ENCODE data around the gene CYB561. TPM values are rescaled to one million over a fixed set of nuclear protein-coding genes. Genes with fewer than 3 reads are reported as not detected.

CYB561 gene
- total RNA-seq, 1 donor from 2014 or later: 16.0 TPM

DNA sequence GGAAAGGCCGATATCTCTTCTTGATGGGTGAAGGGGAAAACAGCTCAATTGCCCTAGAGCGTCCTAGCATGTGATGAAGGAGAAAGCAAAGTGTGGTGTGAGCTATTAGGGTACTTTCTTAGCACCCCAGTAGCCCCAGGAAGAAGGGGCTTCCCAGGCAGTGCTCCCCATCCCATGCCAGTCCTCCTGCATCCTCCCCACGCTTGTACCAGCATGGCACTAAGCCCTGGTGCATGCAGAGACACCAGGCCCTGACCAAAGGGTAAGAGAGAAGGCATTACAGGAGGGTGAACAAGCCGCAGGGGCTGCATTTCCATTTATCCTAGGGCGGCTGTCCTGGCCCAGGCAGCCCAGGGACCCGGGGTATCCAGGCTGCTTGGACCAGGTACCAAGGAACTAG lies 3.1 kb downstream of the CYB561 start:
- H3K4me3 ChIP-seq (ENCODE audit: low read depth, low read length): no peak overlapping the region
- no peak for DNase-seq (ENCODE audit: low read depth)
- TF ChIP-seq, protein P1, sequence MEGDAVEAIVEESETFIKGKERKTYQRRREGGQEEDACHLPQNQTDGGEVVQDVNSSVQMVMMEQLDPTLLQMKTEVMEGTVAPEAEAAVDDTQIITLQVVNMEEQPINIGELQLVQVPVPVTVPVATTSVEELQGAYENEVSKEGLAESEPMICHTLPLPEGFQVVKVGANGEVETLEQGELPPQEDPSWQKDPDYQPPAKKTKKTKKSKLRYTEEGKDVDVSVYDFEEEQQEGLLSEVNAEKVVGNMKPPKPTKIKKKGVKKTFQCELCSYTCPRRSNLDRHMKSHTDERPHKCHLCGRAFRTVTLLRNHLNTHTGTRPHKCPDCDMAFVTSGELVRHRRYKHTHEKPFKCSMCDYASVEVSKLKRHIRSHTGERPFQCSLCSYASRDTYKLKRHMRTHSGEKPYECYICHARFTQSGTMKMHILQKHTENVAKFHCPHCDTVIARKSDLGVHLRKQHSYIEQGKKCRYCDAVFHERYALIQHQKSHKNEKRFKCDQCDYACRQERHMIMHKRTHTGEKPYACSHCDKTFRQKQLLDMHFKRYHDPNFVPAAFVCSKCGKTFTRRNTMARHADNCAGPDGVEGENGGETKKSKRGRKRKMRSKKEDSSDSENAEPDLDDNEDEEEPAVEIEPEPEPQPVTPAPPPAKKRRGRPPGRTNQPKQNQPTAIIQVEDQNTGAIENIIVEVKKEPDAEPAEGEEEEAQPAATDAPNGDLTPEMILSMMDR (conservative IDR thresholded peaks at IDR 0.05; ENCODE audit: low read depth, low read length): no peak

DNA sequence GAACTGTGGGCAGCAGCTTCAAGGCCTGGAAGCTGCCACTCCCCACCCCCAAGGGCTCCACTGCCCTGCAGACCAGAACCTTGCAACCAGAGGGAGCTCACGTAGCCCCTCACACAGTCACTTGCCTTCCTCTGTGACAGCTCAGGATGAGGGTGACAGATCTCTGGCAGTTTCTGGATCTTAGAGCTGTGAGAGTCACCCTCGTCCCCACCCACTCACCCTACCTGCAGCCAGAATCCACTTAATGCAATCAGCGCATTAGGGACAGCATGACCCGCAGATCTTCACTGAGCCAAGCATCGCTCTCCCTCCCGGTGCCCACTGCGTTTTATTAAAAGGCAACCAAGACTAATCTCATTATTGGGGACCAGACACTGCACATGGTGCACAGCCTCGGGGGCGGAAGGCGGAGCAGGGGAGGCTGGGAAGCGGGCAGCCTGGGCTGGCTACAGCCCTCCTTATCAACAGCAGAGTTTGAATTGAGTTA lies 3.5 kb downstream of the CYB561 start:
- no peak for DNase-seq (ENCODE audit: low read depth)
- no peak overlapping the region for H3K4me3 ChIP-seq (ENCODE audit: low read depth, low read length)
- TF ChIP-seq, protein P1 (conservative IDR thresholded peaks at IDR 0.05; ENCODE audit: low read depth, low read length): peak; percentile 33

DNA sequence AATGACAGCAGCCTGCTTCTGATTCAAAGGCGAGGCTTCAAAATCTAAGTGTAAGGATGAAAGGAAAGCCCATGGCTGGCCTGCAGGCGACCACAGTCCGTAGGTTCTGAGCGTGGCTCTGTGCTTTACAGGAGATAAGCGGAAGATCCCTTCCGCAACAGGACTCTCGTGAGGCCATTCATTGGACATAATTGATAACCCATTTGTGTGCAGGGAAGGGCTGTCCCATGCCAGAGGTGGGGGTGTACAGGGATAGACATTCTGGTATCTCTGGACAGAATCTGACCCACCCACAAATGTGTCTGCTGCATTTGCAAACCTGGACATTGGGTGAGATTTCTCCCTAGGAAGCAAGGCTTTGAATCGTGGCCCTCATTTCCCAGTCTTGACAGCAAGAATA lies 4.0 kb downstream of the CYB561 start:
- TF ChIP-seq, protein P1 (conservative IDR thresholded peaks at IDR 0.05; ENCODE audit: low read depth, low read length): no peak
- no peak overlapping the region for H3K4me3 ChIP-seq (ENCODE audit: low read depth, low read length)
- DNase-seq (ENCODE audit: low read depth): no peak

DNA sequence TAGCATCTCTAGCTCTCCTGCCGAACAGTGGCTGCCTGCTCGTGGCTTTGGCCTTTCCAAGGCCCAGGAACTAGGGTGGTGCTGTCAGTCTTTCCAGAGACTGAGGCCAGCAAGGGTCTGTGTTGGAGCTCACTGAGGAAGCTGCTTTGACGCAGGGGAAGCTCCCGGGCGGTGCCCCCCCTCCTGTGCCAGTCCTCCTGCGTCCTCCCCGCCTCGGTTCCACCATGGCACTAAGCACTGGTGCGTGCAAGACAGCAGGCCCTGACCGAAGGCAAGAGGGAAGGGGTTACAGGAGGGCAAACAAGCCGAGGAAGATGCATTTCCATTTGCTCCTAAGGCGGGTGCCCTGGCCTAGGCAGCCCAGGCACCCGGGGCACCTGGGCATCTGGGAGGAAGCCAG lies 4.5 kb downstream of the CYB561 start:
- no peak overlapping the region for H3K4me3 ChIP-seq (ENCODE audit: low read depth, low read length)
- TF ChIP-seq, protein P1 (conservative IDR thresholded peaks at IDR 0.05; ENCODE audit: low read depth, low read length): no peak
- no peak for DNase-seq (ENCODE audit: low read depth)

DNA sequence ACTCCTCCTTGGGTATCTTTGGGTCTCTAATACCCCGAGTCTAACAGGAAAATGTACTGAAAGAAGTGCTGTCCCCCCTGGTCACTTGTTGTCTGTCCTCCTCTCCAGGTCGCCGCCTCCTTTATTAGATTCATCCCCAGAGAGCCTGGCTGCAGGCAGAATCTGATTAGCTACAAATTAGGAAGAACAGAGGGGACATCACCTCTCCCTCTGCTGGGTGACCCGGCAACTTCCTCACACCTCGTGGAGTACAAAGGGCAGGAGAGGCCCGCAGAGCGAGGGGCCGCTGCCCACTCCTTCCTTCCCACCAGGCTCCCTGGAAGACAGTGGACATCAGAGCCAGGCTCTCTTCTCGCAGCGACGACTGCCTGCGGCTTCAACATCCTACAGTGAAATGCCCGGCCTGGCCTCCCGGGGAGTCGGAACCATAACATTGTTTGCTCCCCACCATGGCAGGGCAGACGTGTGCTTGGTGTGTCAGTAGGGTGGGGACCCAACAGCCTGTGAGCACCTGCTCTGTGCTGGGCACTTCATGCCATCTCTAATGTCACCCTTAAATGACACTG lies 5.3 kb downstream of the CYB561 start:
- no peak overlapping the region for H3K4me3 ChIP-seq (ENCODE audit: low read depth, low read length)
- DNase-seq (ENCODE audit: low read depth): no peak
- TF ChIP-seq, protein P1 (conservative IDR thresholded peaks at IDR 0.05; ENCODE audit: low read depth, low read length): no peak

DNA sequence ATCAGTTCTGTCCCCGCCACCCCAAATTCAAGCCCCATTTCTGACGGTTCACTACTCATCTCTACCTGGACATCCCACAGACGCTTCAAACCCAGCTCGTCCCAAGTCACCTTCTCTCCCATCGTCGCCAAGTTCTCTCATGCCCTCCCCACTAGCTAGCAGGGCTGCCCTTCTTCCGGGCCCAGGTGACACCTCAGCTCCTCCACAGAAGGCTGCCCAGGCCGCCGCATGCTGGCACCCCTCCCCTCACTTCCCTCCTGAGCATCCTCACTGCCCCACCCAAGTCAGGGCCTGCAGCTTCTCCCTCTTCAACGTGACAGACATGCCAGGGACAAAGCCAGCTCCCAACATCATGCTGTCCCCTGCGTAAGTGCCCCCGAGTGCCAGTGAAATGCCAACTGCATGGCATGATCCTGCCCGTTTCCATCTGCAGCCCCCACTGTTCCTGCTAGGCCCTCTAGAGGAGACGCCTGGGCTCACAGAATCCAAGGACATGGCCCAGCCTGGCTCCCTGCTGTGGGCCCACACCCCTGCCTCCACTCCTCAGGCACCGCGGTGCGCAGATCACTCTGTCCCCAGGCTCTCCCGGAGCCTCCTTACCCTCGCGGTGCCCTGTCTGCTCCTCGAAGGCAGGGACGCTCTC lies 5.9 kb downstream of the CYB561 start:
- DNase-seq (ENCODE audit: low read depth): no peak
- no peak overlapping the region for H3K4me3 ChIP-seq (ENCODE audit: low read depth, low read length)
- TF ChIP-seq, protein P1 (conservative IDR thresholded peaks at IDR 0.05; ENCODE audit: low read depth, low read length): no peak

DNA sequence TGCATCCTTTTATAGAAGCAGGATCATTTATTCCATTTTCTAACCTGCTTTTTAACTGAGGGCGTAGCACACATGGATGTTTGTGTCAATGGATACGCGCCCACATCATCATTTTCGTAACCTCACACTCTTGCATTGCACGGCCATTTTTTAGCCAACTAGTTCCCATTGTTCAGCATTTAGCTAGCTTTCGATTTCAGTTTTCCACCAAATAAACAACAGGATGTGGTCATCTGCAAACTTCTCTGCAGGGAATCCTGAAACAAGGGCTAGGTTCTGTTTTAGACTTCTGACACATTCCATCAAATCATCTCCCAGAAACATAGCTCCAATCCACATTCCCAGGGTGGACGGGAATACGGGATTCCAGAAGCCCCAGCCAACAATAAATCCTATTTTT lies 6.4 kb downstream of the CYB561 start:
- H3K4me3 ChIP-seq (ENCODE audit: low read depth, low read length): no peak overlapping the region
- TF ChIP-seq, protein P1 (conservative IDR thresholded peaks at IDR 0.05; ENCODE audit: low read depth, low read length): no peak
- DNase-seq (ENCODE audit: low read depth): no peak
